ENCODE measurements around the gene HMCN2.

The HMCN2 gene

DNA sequence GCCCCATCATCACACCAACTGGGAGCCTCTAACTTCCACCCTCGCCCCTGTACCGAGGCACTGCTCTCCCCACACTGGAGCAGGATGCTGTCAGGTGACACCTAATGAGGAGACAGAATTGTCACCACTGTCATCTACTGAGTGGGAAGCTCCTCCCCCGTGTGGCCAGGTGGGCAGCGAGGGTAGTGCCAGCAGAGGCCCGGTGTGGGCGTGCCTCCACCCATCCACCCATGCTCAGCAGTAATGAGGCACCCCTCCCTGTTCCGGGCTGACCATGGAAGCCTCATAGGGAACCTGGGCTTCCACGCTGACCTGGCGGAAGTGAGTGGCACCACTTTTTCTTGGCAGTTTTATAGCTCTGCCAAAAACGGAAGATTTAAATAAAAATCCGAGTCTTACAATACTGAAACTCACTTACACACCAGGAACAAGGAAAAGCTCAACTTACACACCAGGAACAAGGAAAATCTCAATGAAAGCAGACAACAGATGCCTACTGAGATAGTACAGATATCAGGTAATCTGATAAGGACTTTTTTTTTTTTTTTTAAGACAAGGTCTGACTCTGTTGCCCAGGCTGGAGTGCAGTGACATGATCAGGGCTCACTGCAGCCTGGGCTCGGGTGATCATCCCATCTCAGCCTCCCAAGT is 148.6 kb downstream of the HMCN2 start:
- Histone ChIP-seq H3K9me3 (ENCODE audit: control insufficient read depth in 1 of 2, low read length in 2 of 2) (no peaks in the 10 kb centered on the region), H3K4me1 (ENCODE audit: control insufficient read depth in 1 of 2, insufficient read depth in 2 of 2, low read length in 2 of 2) (peaks cover 0 to 7% of the 10 kb centered on the region in 2 donors), H3K27me3 (ENCODE audit: low read depth, low read length) (no peaks in the 10 kb centered on the region), H3K4me3 (ENCODE audit: low read depth in 1 of 2, low read length in 2 of 2) (no peak overlapping the region), H3K27ac (ENCODE audit: low read length) (no peak overlapping the region), H3K36me3 (ENCODE audit: control insufficient read depth in 1 of 2, insufficient read depth in 2 of 2, low read length in 2 of 2) (peaks cover 0 to 42% of the 10 kb centered on the region in 2 donors)

GRCh38 chr9:130414910-130415746 is 149.6 kb downstream of the HMCN2 start:
- Histone ChIP-seq H3K27ac (ENCODE audit: low read length) (no peak overlapping the region), H3K9me3 (ENCODE audit: control insufficient read depth in 1 of 2, low read length in 2 of 2) (no peaks in the 10 kb centered on the region), H3K4me1 (ENCODE audit: control insufficient read depth in 1 of 2, insufficient read depth in 2 of 2, low read length in 2 of 2) (peaks cover 0 to 7% of the 10 kb centered on the region in 2 donors), H3K27me3 (ENCODE audit: low read depth, low read length) (no peaks in the 10 kb centered on the region), H3K36me3 (ENCODE audit: control insufficient read depth in 1 of 2, insufficient read depth in 2 of 2, low read length in 2 of 2) (peaks cover 0 to 38% of the 10 kb centered on the region in 2 donors), H3K4me3 (ENCODE audit: low read depth in 1 of 2, low read length in 2 of 2) (no peak overlapping the region)

DNA sequence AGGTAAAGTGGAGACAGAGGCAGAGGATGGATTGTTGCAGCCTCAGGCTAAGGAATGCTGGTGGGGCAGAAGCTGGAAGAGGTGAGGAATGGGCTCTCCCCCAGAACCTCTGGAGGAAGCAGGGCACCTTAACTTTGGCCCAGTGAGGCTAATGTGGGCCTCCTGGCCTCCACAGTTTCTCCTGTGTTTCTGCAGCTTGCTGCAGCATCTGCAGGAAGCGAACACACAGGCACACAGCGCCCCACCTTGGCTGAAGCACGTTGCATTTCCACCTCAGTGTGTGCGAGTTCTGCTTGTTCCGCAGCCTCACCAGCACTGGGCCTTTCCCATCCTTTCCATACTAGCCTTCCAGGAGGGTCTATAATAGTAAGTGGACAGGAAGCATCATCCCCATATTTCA is 152.0 kb downstream of the HMCN2 start:
- Histone ChIP-seq H3K36me3 (ENCODE audit: control insufficient read depth in 1 of 2, insufficient read depth in 2 of 2, low read length in 2 of 2) (peaks cover 0 to 37% of the 10 kb centered on the region in 2 donors), H3K27me3 (ENCODE audit: low read depth, low read length) (no peaks in the 10 kb centered on the region), H3K27ac (ENCODE audit: low read length) (no peak overlapping the region), H3K4me1 (ENCODE audit: control insufficient read depth in 1 of 2, insufficient read depth in 2 of 2, low read length in 2 of 2) (no peaks in the 10 kb centered on the region), H3K9me3 (ENCODE audit: control insufficient read depth in 1 of 2, low read length in 2 of 2) (no peaks in the 10 kb centered on the region), H3K4me3 (ENCODE audit: low read depth in 1 of 2, low read length in 2 of 2) (no peak overlapping the region)

- Histone ChIP-seq H3K9me3 (ENCODE audit: control insufficient read depth in 1 of 2, low read length in 2 of 2) (no peaks in the 10 kb centered on the region), H3K27ac (ENCODE audit: low read length) (no peak overlapping the region), H3K36me3 (ENCODE audit: control insufficient read depth in 1 of 2, insufficient read depth in 2 of 2, low read length in 2 of 2) (peaks cover 0 to 27% of the 10 kb centered on the region in 2 donors), H3K4me3 (ENCODE audit: low read depth in 1 of 2, low read length in 2 of 2) (no peak overlapping the region), H3K27me3 (ENCODE audit: low read depth, low read length) (no peaks in the 10 kb centered on the region), H3K4me1 (ENCODE audit: control insufficient read depth in 1 of 2, insufficient read depth in 2 of 2, low read length in 2 of 2) (peaks cover 0 to 10% of the 10 kb centered on the region in 2 donors)
These were observed 153.2 kb downstream of the HMCN2 start for GRCh38 chr9:130418776-130419175.

GRCh38 chr9:130419521-130420035 is 154.0 kb downstream of the HMCN2 start:
- H3K27me3 ChIP-seq (ENCODE audit: low read depth, low read length) = no peaks in the 10 kb centered on the region
- peaks cover 0 to 22% of the 10 kb centered on the region in 2 donors for H3K36me3 ChIP-seq (ENCODE audit: control insufficient read depth in 1 of 2, insufficient read depth in 2 of 2, low read length in 2 of 2)

DNA sequence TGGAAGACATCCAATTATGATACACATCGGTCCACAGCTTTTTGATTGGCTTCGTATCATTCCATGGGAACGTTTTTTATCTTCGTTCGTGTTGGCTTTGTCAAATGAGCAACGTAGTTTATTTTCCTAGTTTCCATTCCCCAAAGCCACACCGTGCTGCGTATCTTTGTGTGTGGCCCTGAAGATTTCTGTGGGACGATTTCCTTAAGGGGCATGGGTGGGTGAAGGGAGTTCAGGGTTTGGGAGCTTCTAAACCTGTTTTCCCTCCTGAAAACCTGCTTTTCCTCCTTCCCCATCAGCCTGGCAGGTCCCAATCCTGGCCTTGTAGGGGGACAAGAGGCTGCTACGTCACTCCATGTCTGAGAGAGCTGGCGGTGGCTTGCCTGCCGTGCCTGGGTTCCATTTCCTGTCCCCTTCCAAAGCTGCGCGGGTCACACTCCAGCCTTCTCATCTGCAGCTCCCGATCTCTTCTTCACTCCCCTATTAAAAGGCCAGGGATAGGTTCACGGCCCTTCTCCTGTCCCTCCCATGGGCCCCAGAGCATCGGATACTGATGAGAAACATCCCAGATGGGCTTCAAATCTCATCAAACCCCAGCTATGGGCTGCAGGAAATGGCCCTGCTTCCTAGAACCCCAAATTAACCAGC is 155.7 kb downstream of the HMCN2 start:
- H3K4me3 ChIP-seq (ENCODE audit: low read depth in 1 of 2, low read length in 2 of 2) = no peak overlapping the region
- H3K27me3 ChIP-seq (ENCODE audit: low read depth, low read length) = no peaks in the 10 kb centered on the region
- H3K9me3 ChIP-seq (ENCODE audit: control insufficient read depth in 1 of 2, low read length in 2 of 2) = no peaks in the 10 kb centered on the region
- peaks cover 0 to 35% of the 10 kb centered on the region in 2 donors for H3K36me3 ChIP-seq (ENCODE audit: control insufficient read depth in 1 of 2, insufficient read depth in 2 of 2, low read length in 2 of 2)
- no peak overlapping the region for H3K27ac ChIP-seq (ENCODE audit: low read length)
- H3K4me1 ChIP-seq (ENCODE audit: control insufficient read depth in 1 of 2, insufficient read depth in 2 of 2, low read length in 2 of 2) = peaks cover 0 to 10% of the 10 kb centered on the region in 2 donors

More at GRCh38 chr9:130419521-130420035, 154.0 kb downstream of the HMCN2 start:
- Histone ChIP-seq H3K27ac (ENCODE audit: low read length) (no peak overlapping the region), H3K9me3 (ENCODE audit: control insufficient read depth in 1 of 2, low read length in 2 of 2) (no peaks in the 10 kb centered on the region), H3K4me3 (ENCODE audit: low read depth in 1 of 2, low read length in 2 of 2) (no peak overlapping the region), H3K4me1 (ENCODE audit: control insufficient read depth in 1 of 2, insufficient read depth in 2 of 2, low read length in 2 of 2) (peaks cover 0 to 10% of the 10 kb centered on the region in 2 donors)

- H3K4me3 ChIP-seq (ENCODE audit: low read depth in 1 of 2, low read length in 2 of 2) = no peak overlapping the region
- peaks cover 0 to 10% of the 10 kb centered on the region in 2 donors for H3K4me1 ChIP-seq (ENCODE audit: control insufficient read depth in 1 of 2, insufficient read depth in 2 of 2, low read length in 2 of 2)
- no peaks in the 10 kb centered on the region for H3K27me3 ChIP-seq (ENCODE audit: low read depth, low read length)
- peaks cover 0 to 37% of the 10 kb centered on the region in 2 donors for H3K36me3 ChIP-seq (ENCODE audit: control insufficient read depth in 1 of 2, insufficient read depth in 2 of 2, low read length in 2 of 2)
- no peaks in the 10 kb centered on the region for H3K9me3 ChIP-seq (ENCODE audit: control insufficient read depth in 1 of 2, low read length in 2 of 2)
- no peak overlapping the region for H3K27ac ChIP-seq (ENCODE audit: low read length)
These were observed 156.3 kb downstream of the HMCN2 start for GRCh38 chr9:130421802-130422276.

DNA sequence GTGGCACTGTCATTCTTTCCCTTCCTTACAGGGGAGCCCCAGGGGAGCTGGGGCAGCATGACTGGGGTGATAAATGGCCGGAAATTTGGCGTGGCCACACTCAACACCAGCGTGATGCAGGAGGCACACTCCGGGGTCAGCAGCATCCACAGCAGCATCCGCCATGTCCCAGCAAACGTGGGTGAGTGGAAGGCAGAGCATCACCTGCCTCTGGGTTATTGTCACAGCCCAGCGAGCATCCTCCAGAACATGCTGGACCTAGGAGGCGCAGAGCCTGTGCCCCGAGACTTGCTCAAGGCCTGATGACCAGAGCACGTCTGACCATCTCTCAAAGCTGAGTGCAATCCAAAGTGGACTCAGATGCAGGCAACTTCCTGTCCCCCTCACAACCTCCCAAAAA is 157.0 kb downstream of the HMCN2 start:
- Histone ChIP-seq H3K27me3 (ENCODE audit: low read depth, low read length) (no peaks in the 10 kb centered on the region), H3K4me3 (ENCODE audit: low read depth in 1 of 2, low read length in 2 of 2) (no peak overlapping the region), H3K4me1 (ENCODE audit: control insufficient read depth in 1 of 2, insufficient read depth in 2 of 2, low read length in 2 of 2) (peaks cover 0 to 10% of the 10 kb centered on the region in 2 donors), H3K9me3 (ENCODE audit: control insufficient read depth in 1 of 2, low read length in 2 of 2) (no peaks in the 10 kb centered on the region), H3K36me3 (ENCODE audit: control insufficient read depth in 1 of 2, insufficient read depth in 2 of 2, low read length in 2 of 2) (peaks cover 0 to 45% of the 10 kb centered on the region in 2 donors), H3K27ac (ENCODE audit: low read length) (no peak overlapping the region)

- H3K27me3 ChIP-seq (ENCODE audit: low read depth, low read length) = no peaks in the 10 kb centered on the region
- H3K36me3 ChIP-seq (ENCODE audit: control insufficient read depth in 1 of 2, insufficient read depth in 2 of 2, low read length in 2 of 2) = peaks cover 0 to 45% of the 10 kb centered on the region in 2 donors
- no peak overlapping the region for H3K4me3 ChIP-seq (ENCODE audit: low read depth in 1 of 2, low read length in 2 of 2)
- H3K27ac ChIP-seq (ENCODE audit: low read length) = no peak overlapping the region
- no peaks in the 10 kb centered on the region for H3K9me3 ChIP-seq (ENCODE audit: control insufficient read depth in 1 of 2, low read length in 2 of 2)
- peaks cover 0 to 10% of the 10 kb centered on the region in 2 donors for H3K4me1 ChIP-seq (ENCODE audit: control insufficient read depth in 1 of 2, insufficient read depth in 2 of 2, low read length in 2 of 2)
These were observed 157.7 kb downstream of the HMCN2 start for GRCh38 chr9:130423272-130423671.

- H3K4me3 ChIP-seq (ENCODE audit: low read depth in 1 of 2, low read length in 2 of 2) = no peak overlapping the region
- no peak overlapping the region for H3K27ac ChIP-seq (ENCODE audit: low read length)
- no peaks in the 10 kb centered on the region for H3K9me3 ChIP-seq (ENCODE audit: control insufficient read depth in 1 of 2, low read length in 2 of 2)
- no peaks in the 10 kb centered on the region for H3K27me3 ChIP-seq (ENCODE audit: low read depth, low read length)
- H3K4me1 ChIP-seq (ENCODE audit: control insufficient read depth in 1 of 2, insufficient read depth in 2 of 2, low read length in 2 of 2) = peaks cover 0 to 10% of the 10 kb centered on the region in 2 donors
- H3K36me3 ChIP-seq (ENCODE audit: control insufficient read depth in 1 of 2, insufficient read depth in 2 of 2, low read length in 2 of 2) = peaks cover 0 to 42% of the 10 kb centered on the region in 2 donors
These were observed 159.3 kb downstream of the HMCN2 start for GRCh38 chr9:130424595-130425454.

Measured in muscle layer of duodenum (tissue), 2 donors.